GM23248 (cell line): ENCODE measurements around the gene ZFHX2. TPM values are rescaled to one million over a fixed set of nuclear protein-coding genes. Genes with fewer than 3 reads are reported as not detected.
"Not testable (repeated sequence)": the region's sequence is repeated elsewhere in the genome, so short reads cannot be mapped to it uniquely, and the experiment has no call there.

Source experiments
- DNase-seq: peaks from one replicate; pipeline ENCODE4 v3.0.0-alpha.2; 2015
- H2AFZ ChIP-seq: fragments of 200-600 bp; sonication (generic); 2 replicates; pipeline ENCODE4 v1.6.1; 2016; ENCODE audit warnings: antibody characterized with exemption
- H3F3A ChIP-seq: fragments of 200-600 bp; sonication (generic); 2 replicates; pipeline ENCODE4 v1.6.1; 2016; ENCODE audit warnings: mild to moderate bottlenecking, antibody characterized with exemption, mixed run types; ENCODE audit not compliant: insufficient read depth
- H3K27ac ChIP-seq: fragments of 200-600 bp; sonication (generic); 2 replicates; pipeline ENCODE4 v1.5.1; 2016; ENCODE audit warnings: mild to moderate bottlenecking
- H3K27me3 ChIP-seq: fragments of 200-600 bp; sonication (generic); replicated peaks from 2 replicates; pipeline ENCODE4 v1.6.1; 2016; ENCODE audit warnings: mild to moderate bottlenecking; ENCODE audit not compliant: insufficient read depth
- H3K36me3 ChIP-seq: fragments of 200-600 bp; sonication (generic); 2 replicates; pipeline ENCODE4 v1.6.1; 2016; ENCODE audit warnings: low read depth, mild to moderate bottlenecking
- H3K4me1 ChIP-seq: fragments of 200-600 bp; sonication (generic); 2 replicates; pipeline ENCODE4 v1.6.1; 2016; ENCODE audit warnings: mild to moderate bottlenecking; ENCODE audit not compliant: insufficient read depth
- H3K4me2 ChIP-seq: fragments of 200-600 bp; sonication (generic); one replicate; pipeline ENCODE4 v1.6.1; 2016; ENCODE audit warnings: mild to moderate bottlenecking; ENCODE audit not compliant: unreplicated experiment
- H3K4me3 ChIP-seq: fragments of 200-600 bp; sonication (generic); 2 replicates; pipeline ENCODE4 v1.5.1; 2016; ENCODE audit warnings: mild to moderate bottlenecking
- H3K79me2 ChIP-seq: fragments of 200-600 bp; sonication (generic); 2 replicates; pipeline ENCODE4 v1.6.1; 2016; ENCODE audit warnings: mild to moderate bottlenecking; ENCODE audit not compliant: insufficient read depth
- H3K9ac ChIP-seq: fragments of 200-600 bp; sonication (generic); 2 replicates; pipeline ENCODE4 v1.6.1; 2016; ENCODE audit warnings: mild to moderate bottlenecking
- H3K9me2 ChIP-seq: fragments of 200-600 bp; sonication (generic); 2 replicates; pipeline ENCODE4 v1.6.1; 2016; ENCODE audit warnings: mixed run types, mild to moderate bottlenecking, moderate library complexity; ENCODE audit not compliant: insufficient read depth
- H3K9me3 ChIP-seq: fragments of 200-600 bp; sonication (generic); one replicate; pipeline ENCODE4 v1.6.1; 2017; ENCODE audit warnings: low read depth
- H4K20me1 ChIP-seq: fragments of 200-600 bp; sonication (generic); 2 replicates; pipeline ENCODE4 v1.6.0; 2016; ENCODE audit not compliant: insufficient read depth
- EZH2 ChIP-seq: fragments of 200-600 bp; sonication (generic); IDR thresholded peaks from 2 replicates; pipeline ENCODE4 v1.6.1; 2018; ENCODE audit warnings: antibody characterized with exemption, mild to moderate bottlenecking; ENCODE audit not compliant: insufficient read depth, poor library complexity, severe bottlenecking
- EZH2phosphoT487 ChIP-seq: fragments of 200-600 bp; sonication (generic); IDR thresholded peaks from 2 replicates; pipeline ENCODE4 v1.6.1; 2018; ENCODE audit warnings: antibody characterized with exemption, moderate library complexity, mild to moderate bottlenecking, low read depth; ENCODE audit not compliant: insufficient read depth
- WGBS, 2 experiments: methylation state at CpG; one replicate each; pipeline ENCODE4 v1.1.6; 2015 to 2017; ENCODE audit warnings: low lambda C conversion rate in 2 of 2, low coverage in 1 of 2; ENCODE audit errors: missing lambda C conversion rate in 2 of 2; 5-methylcytosine and 5-hydroxymethylcytosine counted together
- in situ Hi-C: fragments of 300-500 bp; cut with MboI; formaldehyde crosslinking; loops from 2 replicates; pipeline ENCODE4 v1.15.0; 2020
- polyA plus RNA-seq: library from polyadenylated mRNA; unstranded; fragments of >200 nt; fragmentation: Nextera tagmentation; extraction: Ambion mirVana; gene quantifications from 2 replicates; pipeline ENCODE4 v1.2.1, GENCODE V29; 2016
- total RNA-seq: library from RNA; depleted of rRNA; stranded (reverse); fragments of >200 nt; shearing (Covaris generic); gene quantifications from 2 replicates; pipeline ENCODE4 v1.2.3, GENCODE V29; 2014

Gene ZFHX2
- total and polyA plus RNA-seq, 2 experiments from 2014 or later = under 0.01 to 0.49 TPM

- no peak overlapping the region for H3K27ac ChIP-seq
- in situ Hi-C loops = no loop called here
- no peak overlapping the region for H3K9ac ChIP-seq
- H3K4me1 ChIP-seq = no peaks in the 10 kb centered on the region
- no peak for DNase-seq
- H3K36me3 ChIP-seq = no peaks in the 10 kb centered on the region
- no peaks in the 10 kb centered on the region for H3K79me2 ChIP-seq
- no peak overlapping the region for H3K4me3 ChIP-seq
- no peaks in the 10 kb centered on the region for H3F3A ChIP-seq
- WGBS, 2 experiments = 43% methylated on average over 4 of the region's 4 CpGs
- H2AFZ ChIP-seq = no peak overlapping the region
- no peaks in the 10 kb centered on the region for H3K9me3 ChIP-seq
- TF ChIP-seq EZH2phosphoT487 = no peak
- no peak for TF ChIP-seq EZH2
- H4K20me1 ChIP-seq = no peaks in the 10 kb centered on the region
- no peaks in the 10 kb centered on the region for H3K27me3 ChIP-seq
- no peaks in the 10 kb centered on the region for H3K9me2 ChIP-seq
- no peak overlapping the region for H3K4me2 ChIP-seq
These were observed 38.6 kb upstream of the ZFHX2 start for GRCh38 chr14:23590198-23590597.

GRCh38 chr14:23589606-23590005 lies 38.0 kb upstream of the ZFHX2 start:
- no peak overlapping the region for H3K27ac ChIP-seq
- 76 to 83% methylated on average over 2 of the region's 2 CpGs for WGBS, 2 experiments
- H3K9me2 ChIP-seq = no peaks in the 10 kb centered on the region
- H3K9ac ChIP-seq = no peak overlapping the region
- H3K9me3 ChIP-seq = no peaks in the 10 kb centered on the region
- H2AFZ ChIP-seq = no peak overlapping the region
- H3K79me2 ChIP-seq = no peaks in the 10 kb centered on the region
- H3K4me1 ChIP-seq = no peaks in the 10 kb centered on the region
- no peaks in the 10 kb centered on the region for H4K20me1 ChIP-seq
- H3K4me3 ChIP-seq = no peak overlapping the region
- no peaks in the 10 kb centered on the region for H3F3A ChIP-seq
- H3K36me3 ChIP-seq = no peaks in the 10 kb centered on the region
- in situ Hi-C loops = no loop called here
- TF ChIP-seq EZH2phosphoT487 (no peak), EZH2 (no peak)
- no peaks in the 10 kb centered on the region for H3K27me3 ChIP-seq
- no peak for DNase-seq
- H3K4me2 ChIP-seq = no peak overlapping the region

- H3K36me3 ChIP-seq = no peaks in the 10 kb centered on the region
- no peak overlapping the region for H3K27ac ChIP-seq
- no peak overlapping the region for H2AFZ ChIP-seq
- no peak overlapping the region for H3K4me3 ChIP-seq
- H3K79me2 ChIP-seq = no peaks in the 10 kb centered on the region
- 13% methylated on average over 5 of the region's 5 CpGs for WGBS, 2 experiments
- no peaks in the 10 kb centered on the region for H3K9me3 ChIP-seq
- no peaks in the 10 kb centered on the region for H4K20me1 ChIP-seq
- in situ Hi-C loops = no loop called here
- H3K27me3 ChIP-seq = no peaks in the 10 kb centered on the region
- H3K9ac ChIP-seq = no peak overlapping the region
- TF ChIP-seq EZH2phosphoT487 = no peak
- no peak for TF ChIP-seq EZH2
- H3F3A ChIP-seq = no peaks in the 10 kb centered on the region
- no peak overlapping the region for H3K4me2 ChIP-seq
- no peaks in the 10 kb centered on the region for H3K4me1 ChIP-seq
- DNase-seq = peak; percentile 80
- no peaks in the 10 kb centered on the region for H3K9me2 ChIP-seq
These were observed 37.5 kb upstream of the ZFHX2 start for GRCh38 chr14:23588884-23589598.

- H3K27me3 ChIP-seq, H3K36me3 ChIP-seq, H3K9me3 ChIP-seq, H3K79me2 ChIP-seq, in situ Hi-C loops, DNase-seq, H3K9ac ChIP-seq, H2AFZ ChIP-seq, H3K27ac ChIP-seq, H3K4me3 ChIP-seq, H4K20me1 ChIP-seq, H3K9me2 ChIP-seq, H3K4me1 ChIP-seq, H3F3A ChIP-seq, H3K4me2 ChIP-seq: not testable (repeated sequence)
- 65 to 72% methylated on average over 18 to 24 of the region's 26 CpGs for WGBS, 2 experiments
These were observed 33.1 kb upstream of the ZFHX2 start for GRCh38 chr14:23584527-23585203.

- H3K9me3 ChIP-seq, H3K79me2 ChIP-seq, H3K4me2 ChIP-seq, H2AFZ ChIP-seq, H3K9me2 ChIP-seq, in situ Hi-C loops, H3F3A ChIP-seq, H3K27ac ChIP-seq, H4K20me1 ChIP-seq, H3K36me3 ChIP-seq, H3K9ac ChIP-seq, H3K4me3 ChIP-seq, DNase-seq, H3K4me1 ChIP-seq: not testable (repeated sequence)
- H3K27me3 ChIP-seq = peaks cover 10% of the 10 kb centered on the region
- 59 to 60% methylated on average over 25 of the region's 25 CpGs for WGBS, 2 experiments
These were observed 32.4 kb upstream of the ZFHX2 start for GRCh38 chr14:23583761-23584526.
